Activated CD4-positive, alpha-beta T cell treated with anti-CD3 and anti-CD28 coated beads, Interleukin-2, Interleukin-4, amounts not matched to agents 100 ng/mL and 50 ng/mL, durations not matched to agents 16 hours and 8 hours (primary cell): ENCODE measurements around the gene PARP12.

ENCODE experiments used
- DNase-seq: peaks from one replicate; pipeline ENCODE4 v3.0.0-alpha.2; 2020; ENCODE audit warnings: low spot score

PARP12 gene

GRCh38 chr7:140059273-140060242 is 3.2 kb downstream of the PARP12 start:
- DNase-seq = no peak

- no peak for DNase-seq
Observed at GRCh38 chr7:140058517-140058916, 4.2 kb downstream of the PARP12 start.

GRCh38 chr7:140057143-140057535 is 5.6 kb downstream of the PARP12 start:
- DNase-seq = no peak

GRCh38 chr7:140056431-140057142 is 6.2 kb downstream of the PARP12 start:
- no peak for DNase-seq

GRCh38 chr7:140055833-140056232 is 6.9 kb downstream of the PARP12 start:
- no peak for DNase-seq

DNA sequence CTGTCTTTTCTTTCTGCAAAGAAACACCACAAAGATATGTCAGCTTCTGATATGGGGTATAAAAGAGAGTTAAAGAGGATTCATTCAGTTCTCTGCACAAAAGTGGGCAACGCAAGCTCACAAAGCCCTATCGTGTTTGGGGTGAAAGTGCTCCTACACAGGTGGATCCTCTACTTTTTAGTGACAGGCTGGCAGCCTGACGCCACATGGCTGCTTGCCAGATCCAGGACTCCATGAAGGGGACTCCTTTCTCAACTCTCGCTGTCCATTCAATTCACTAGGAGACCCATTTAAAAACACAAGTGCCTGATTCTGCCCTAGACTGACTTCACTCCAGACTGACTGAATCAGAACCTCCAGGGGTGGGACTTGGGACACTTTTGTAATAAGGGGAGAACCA is 8.0 kb downstream of the PARP12 start:
- DNase-seq = no peak

DNA sequence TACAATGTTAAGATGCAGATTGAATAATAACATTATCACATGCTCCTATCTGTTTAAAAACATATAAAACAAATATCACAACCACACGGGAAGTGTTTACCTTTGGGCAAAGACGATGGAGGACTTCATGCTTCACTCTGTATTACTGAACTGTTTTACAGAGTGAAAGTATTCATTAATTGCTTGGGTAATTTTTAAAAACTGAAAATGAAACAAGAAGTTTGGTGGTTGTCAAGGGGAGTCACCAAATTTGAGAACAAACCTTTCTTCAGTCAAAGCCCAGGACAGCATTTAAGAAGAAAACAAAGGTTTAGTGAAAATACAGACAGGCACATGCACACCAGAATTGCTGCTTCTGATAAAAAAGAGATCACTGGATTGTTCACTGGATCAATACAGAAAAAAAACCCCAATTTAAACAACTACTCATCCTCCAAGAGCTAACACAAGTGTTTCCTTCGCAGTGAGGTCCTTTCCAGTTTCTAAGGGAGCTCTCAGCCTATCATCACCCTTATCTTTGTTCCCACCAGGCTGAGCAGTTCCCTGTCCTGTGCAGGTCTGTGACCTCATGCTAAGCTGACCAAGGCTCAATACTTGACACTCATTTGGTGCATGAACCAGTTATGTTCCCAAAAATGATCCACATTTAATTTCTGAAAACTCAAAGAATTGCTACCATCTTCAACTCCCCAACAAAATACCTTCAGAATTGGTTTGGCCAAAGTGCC is 8.8 kb downstream of the PARP12 start:
- DNase-seq = no peak

- no peak for DNase-seq
Observed at GRCh38 chr7:140051820-140052219, 10.9 kb downstream of the PARP12 start.

DNA sequence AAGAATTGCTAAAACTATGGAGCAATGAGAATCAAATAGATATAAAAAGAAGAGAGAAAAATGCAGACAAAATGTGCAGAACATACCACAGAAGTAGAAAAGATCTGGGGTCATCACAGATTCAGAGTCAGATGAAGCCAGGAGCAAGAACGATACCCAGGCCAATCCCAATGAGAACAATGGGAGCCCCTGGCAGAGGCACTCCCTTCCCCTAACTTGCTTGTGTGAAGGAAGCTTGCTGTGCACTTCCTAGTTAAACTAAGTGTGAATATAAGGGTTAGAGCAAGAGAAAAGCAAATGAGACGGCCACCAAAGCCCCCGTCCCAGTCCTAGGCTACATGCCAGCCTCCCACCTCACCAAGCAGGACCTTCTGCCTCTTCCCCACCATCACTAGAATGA is 12.7 kb downstream of the PARP12 start:
- no peak for DNase-seq

DNA sequence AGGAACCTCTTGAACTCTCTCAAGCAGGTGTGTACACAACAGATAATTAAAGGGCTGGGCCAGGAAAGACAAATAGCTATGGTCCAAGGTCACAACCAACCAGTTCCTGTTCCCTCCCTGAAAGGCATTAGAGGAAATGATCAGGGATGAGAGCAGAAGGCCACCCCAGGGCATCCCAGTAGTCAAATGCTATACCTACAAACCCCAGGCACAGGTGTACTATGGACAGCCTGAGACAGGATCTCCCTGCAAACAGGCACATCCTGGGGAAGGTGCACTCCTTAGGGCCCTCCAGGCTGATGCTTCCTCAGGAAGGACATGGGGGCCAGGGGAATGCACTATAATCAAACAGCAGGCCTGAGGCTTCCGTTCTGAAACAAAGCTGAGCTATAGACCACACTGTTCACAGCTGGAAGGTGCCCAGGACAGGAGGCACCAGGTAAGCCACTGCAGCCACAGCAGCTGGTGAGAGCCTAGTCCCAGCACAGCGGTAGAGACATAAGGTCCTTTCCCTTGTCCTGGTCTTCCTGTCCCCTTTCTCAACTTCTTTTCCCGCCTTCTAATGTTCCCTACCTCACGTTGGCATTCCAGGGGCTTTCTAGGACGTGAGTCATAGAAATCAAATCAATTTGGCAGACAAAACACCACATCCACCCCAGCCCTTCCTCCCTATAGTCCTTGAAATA is 13.3 kb downstream of the PARP12 start:
- no peak for DNase-seq

- no peak for DNase-seq
Observed at GRCh38 chr7:140048989-140049338, 13.8 kb downstream of the PARP12 start.

- no peak for DNase-seq
Observed at GRCh38 chr7:140048138-140048537, 14.6 kb downstream of the PARP12 start.

DNA sequence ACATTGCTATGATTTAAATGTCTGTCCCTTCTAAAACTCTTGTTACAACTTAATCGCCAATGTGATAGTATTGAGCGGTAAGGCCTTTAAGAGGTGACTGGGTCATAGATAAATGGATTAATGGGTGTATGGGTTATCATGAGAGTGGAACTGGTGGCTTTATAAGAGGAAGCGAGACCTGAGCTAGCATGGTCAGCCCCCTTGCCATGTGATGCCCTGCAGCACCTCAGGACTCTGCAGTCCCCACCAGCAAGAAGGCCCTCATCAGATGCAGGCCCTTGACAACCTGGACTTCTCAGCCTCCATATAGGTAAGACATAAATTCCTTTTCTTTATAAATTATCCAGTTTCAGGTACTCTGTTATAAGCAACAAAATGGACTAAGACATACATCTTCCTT is 15.6 kb downstream of the PARP12 start:
- DNase-seq = no peak

- no peak for DNase-seq
Observed at GRCh38 chr7:140045697-140046096, 17.1 kb downstream of the PARP12 start.

DNA sequence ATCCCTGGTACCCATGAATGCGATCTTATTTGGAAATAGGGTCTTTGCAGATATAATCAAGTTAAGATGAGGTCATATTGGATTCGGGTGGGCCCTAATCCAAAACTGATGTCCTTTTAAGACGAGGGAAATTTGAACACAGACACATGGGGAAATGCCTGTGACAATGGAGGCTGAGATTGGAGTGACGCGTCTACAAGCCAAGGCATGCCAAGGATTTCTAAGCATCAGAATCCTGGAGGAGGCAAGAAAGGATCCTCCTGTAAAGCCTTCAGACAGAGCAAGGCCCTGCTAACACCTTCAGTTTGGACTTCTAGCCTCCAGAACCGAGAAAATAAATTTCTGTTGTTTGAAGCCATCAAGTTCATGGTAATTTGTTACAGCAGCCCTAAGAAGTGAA is 18.5 kb downstream of the PARP12 start:
- no peak for DNase-seq

DNA sequence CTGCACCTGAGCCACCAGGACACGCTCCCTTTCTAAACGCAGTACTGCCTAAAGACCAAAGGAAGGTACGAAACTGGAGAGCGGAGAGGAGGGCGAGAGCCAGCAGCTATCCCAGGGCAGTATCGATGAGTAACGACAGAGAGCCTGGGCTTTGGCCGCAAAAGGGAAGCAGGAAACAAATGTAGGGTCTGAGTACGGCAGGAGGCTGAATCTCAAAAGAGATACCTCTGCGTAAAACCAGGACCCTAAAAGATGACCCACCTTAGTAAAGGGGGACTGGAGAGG is 20.4 kb downstream of the PARP12 start:
- no peak for DNase-seq

DNA sequence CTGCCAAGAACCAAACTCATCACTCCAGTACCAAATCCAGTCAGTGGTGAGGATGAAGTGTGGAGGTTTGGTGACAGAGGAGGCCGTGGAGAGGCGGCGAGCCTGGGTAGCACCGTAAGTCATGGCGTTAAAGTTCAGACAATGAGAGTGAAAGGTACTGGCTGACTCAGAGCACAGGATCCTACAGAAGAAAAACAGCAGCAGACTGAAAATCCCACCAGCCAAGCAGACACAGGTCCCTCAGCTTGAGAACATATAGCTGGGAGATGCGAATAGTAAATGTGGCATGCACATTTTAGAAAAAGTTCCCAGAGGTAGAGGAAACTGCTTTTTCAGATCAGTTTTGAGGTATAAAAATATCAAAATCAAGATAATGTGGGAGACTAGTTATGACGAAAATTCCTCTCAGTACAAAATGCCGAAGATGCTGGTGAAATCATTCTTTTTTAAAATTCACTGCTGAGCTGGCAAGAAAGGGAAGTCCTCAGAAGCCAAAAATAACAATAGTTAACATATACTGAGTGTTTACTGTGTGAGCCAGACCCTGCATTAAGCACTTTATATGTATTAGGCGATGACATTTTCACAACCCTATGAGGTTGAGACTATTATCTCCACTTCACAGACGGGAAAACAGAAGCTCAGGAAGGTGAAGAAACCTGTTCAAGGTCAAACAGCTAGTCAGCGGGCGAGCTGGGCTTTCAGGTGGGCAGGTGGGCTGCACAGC is 20.9 kb downstream of the PARP12 start:
- no peak for DNase-seq

GRCh38 chr7:140039896-140040295 is 22.9 kb downstream of the PARP12 start:
- no peak for DNase-seq

GRCh38 chr7:140039066-140039465 is 23.7 kb downstream of the PARP12 start:
- no peak for DNase-seq

- DNase-seq = peak; percentile 22
Observed at GRCh38 chr7:140036224-140036962, 26.4 kb downstream of the PARP12 start.
